MM.1S (cell line): ENCODE results near the gene CDK16.

Source experiments
- DNase-seq: peaks from one replicate; pipeline ENCODE4 v3.0.0-alpha.2; 2015
- H2AFZ ChIP-seq: fragments of 300-600 bp; sonication (generic); 2 replicates; pipeline ENCODE4 v1.6.0; 2016; ENCODE audit warnings: antibody characterized with exemption, low read length
- H3F3A ChIP-seq: fragments of 300-600 bp; sonication (generic); 2 replicates; pipeline ENCODE4 v1.6.1; 2016; ENCODE audit warnings: mild to moderate bottlenecking, antibody characterized with exemption, low read length, moderate library complexity, mixed read lengths; ENCODE audit not compliant: insufficient read depth
- H3K27ac ChIP-seq: fragments of 300-600 bp; sonication (generic); 2 replicates; pipeline ENCODE4 v1.5.1; 2016; ENCODE audit warnings: mild to moderate bottlenecking, low read length
- H3K27me3 ChIP-seq: fragments of 300-600 bp; sonication (generic); replicated peaks from 2 replicates; pipeline ENCODE4 v1.6.0; 2016; ENCODE audit warnings: low read length; ENCODE audit not compliant: insufficient read depth
- H3K36me3 ChIP-seq: fragments of 300-600 bp; sonication (generic); replicated peaks from 2 replicates; pipeline ENCODE4 v1.6.1; 2016; ENCODE audit warnings: mild to moderate bottlenecking, low read length, mixed read lengths; ENCODE audit not compliant: insufficient read depth
- H3K4me1 ChIP-seq: fragments of 300-600 bp; sonication (generic); 2 replicates; pipeline ENCODE4 v1.6.1; 2016; ENCODE audit warnings: low read length, mixed read lengths
- H3K4me2 ChIP-seq: fragments of 300-600 bp; sonication (generic); 2 replicates; pipeline ENCODE4 v1.6.0; 2016; ENCODE audit warnings: low read depth, low read length
- H3K4me3 ChIP-seq: fragments of 300-600 bp; sonication (generic); 2 replicates; pipeline ENCODE4 v1.5.1; 2016; ENCODE audit warnings: low read length, mixed read lengths
- H3K79me2 ChIP-seq: fragments of 300-600 bp; sonication (generic); 2 replicates; pipeline ENCODE4 v1.6.1; 2016; ENCODE audit warnings: mixed run types, low read length, mixed read lengths
- H3K9ac ChIP-seq: fragments of 300-600 bp; sonication (generic); 2 replicates; pipeline ENCODE4 v1.6.1; 2016; ENCODE audit warnings: low read length, mixed read lengths
- H3K9me2 ChIP-seq: fragments of 300-600 bp; sonication (generic); replicated peaks from 2 replicates; pipeline ENCODE4 v1.6.1; 2016; ENCODE audit warnings: mild to moderate bottlenecking, low read length, mixed read lengths; ENCODE audit not compliant: insufficient read depth
- H3K9me3 ChIP-seq: fragments of 300-600 bp; sonication (generic); replicated peaks from 2 replicates; pipeline ENCODE4 v1.6.1; 2016; ENCODE audit warnings: mild to moderate bottlenecking, low read length, mixed read lengths; ENCODE audit not compliant: insufficient read depth
- H4K20me1 ChIP-seq: fragments of 300-600 bp; sonication (generic); 2 replicates; pipeline ENCODE4 v1.6.1; 2016; ENCODE audit warnings: mild to moderate bottlenecking, low read length, moderate library complexity, mixed read lengths; ENCODE audit not compliant: insufficient read depth
- EZH2 ChIP-seq: fragments of 300-600 bp; sonication (generic); optimal IDR thresholded peaks from 2 replicates; pipeline ENCODE3; 2017; ENCODE audit warnings: low read depth, mild to moderate bottlenecking, antibody characterized with exemption, low read length, mixed read lengths
- EZH2phosphoT487 ChIP-seq: fragments of 300-600 bp; sonication (generic); IDR thresholded peaks from 2 replicates; pipeline ENCODE4 v1.6.1; 2018; ENCODE audit warnings: antibody characterized with exemption, low read length
- TF ChIP-seq, protein P1 (sequence below): fragments of 300-600 bp; sonication (generic); IDR thresholded peaks from 2 replicates; pipeline ENCODE4 v1.5.1; 2016; ENCODE audit warnings: antibody characterized with exemption, low read length, mixed read lengths

CDK16 gene

DNA sequence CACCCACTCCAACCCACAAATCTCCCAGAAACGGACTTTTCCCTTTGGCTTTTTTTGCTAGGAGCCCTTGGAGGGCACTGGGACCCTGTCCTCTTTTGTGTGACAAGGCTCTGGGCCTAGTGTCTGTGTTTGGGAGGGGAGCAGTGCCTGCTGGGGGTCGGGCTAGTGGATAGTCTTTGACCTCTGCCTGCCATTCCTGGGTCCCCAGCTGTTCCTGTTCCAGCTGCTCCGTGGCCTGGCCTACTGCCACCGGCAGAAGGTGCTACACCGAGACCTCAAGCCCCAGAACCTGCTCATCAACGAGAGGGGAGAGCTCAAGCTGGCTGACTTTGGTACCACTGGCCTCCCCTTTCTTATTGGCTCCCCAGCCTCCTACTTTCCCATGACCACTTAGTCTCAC lies 7.6 kb downstream of the CDK16 start:
- TF ChIP-seq EZH2 (no peak), EZH2phosphoT487 (no peak)
- TF ChIP-seq, protein P1, sequence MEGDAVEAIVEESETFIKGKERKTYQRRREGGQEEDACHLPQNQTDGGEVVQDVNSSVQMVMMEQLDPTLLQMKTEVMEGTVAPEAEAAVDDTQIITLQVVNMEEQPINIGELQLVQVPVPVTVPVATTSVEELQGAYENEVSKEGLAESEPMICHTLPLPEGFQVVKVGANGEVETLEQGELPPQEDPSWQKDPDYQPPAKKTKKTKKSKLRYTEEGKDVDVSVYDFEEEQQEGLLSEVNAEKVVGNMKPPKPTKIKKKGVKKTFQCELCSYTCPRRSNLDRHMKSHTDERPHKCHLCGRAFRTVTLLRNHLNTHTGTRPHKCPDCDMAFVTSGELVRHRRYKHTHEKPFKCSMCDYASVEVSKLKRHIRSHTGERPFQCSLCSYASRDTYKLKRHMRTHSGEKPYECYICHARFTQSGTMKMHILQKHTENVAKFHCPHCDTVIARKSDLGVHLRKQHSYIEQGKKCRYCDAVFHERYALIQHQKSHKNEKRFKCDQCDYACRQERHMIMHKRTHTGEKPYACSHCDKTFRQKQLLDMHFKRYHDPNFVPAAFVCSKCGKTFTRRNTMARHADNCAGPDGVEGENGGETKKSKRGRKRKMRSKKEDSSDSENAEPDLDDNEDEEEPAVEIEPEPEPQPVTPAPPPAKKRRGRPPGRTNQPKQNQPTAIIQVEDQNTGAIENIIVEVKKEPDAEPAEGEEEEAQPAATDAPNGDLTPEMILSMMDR, result no peak
- no peak for DNase-seq
- Histone ChIP-seq H3K9me3 (no peaks in the 10 kb centered on the region), H4K20me1 (no peaks in the 10 kb centered on the region), H2AFZ (no peak overlapping the region), H3K4me2 (no peak overlapping the region), H3K4me3 (no peak overlapping the region), H3K36me3 (no peaks in the 10 kb centered on the region), H3K9me2 (no peaks in the 10 kb centered on the region), H3K79me2 (peaks cover 22% of the 10 kb centered on the region), H3K27ac (no peak overlapping the region), H3K27me3 (no peaks in the 10 kb centered on the region), H3F3A (no peaks in the 10 kb centered on the region; the same call in 1 of the 2 replicates), H3K9ac (no peak overlapping the region), H3K4me1 (no peaks in the 10 kb centered on the region)

DNA sequence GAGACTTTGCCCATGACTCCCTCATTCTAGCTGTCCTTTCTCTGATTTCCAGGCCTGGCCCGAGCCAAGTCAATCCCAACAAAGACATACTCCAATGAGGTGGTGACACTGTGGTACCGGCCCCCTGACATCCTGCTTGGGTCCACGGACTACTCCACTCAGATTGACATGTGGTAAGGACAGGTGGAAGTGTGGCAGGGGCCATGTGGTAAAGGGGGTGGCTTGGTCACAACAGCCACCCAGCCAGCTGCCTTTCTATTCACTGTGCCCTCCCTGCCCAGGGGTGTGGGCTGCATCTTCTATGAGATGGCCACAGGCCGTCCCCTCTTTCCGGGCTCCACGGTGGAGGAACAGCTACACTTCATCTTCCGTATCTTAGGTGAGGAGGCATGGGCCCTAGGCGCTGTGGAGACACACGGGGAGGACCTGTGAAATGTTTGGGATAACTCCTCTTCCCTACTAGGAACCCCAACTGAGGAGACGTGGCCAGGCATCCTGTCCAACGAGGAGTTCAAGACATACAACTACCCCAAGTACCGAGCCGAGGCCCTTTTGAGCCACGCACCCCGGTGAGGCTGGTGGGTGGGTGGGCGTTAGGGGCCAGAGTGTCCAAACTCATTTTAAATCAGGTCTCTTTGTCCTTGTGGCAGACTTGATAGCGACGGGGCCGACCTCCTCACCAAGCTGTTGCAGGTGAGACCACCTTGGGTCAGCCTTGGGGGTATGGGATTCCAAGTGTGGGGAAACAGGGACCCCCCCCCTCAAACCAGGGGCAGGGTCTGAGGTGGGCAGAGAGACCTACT lies 8.3 kb downstream of the CDK16 start:
- H3K27me3 ChIP-seq, result no peaks in the 10 kb centered on the region
- H2AFZ ChIP-seq, result no peak overlapping the region
- no peak overlapping the region for H3K4me3 ChIP-seq
- H3F3A ChIP-seq, result peaks cover 3% of the 10 kb centered on the region
- H4K20me1 ChIP-seq, result no peaks in the 10 kb centered on the region
- H3K27ac ChIP-seq, result no peak overlapping the region
- H3K9ac ChIP-seq, result no peak overlapping the region
- DNase-seq, result no peak
- H3K9me3 ChIP-seq, result no peaks in the 10 kb centered on the region
- no peaks in the 10 kb centered on the region for H3K9me2 ChIP-seq
- peaks cover 16% of the 10 kb centered on the region for H3K79me2 ChIP-seq
- no peaks in the 10 kb centered on the region for H3K36me3 ChIP-seq
- TF ChIP-seq, protein P1, result no peak
- TF ChIP-seq EZH2phosphoT487 (no peak), EZH2 (no peak)
- H3K4me1 ChIP-seq, result no peaks in the 10 kb centered on the region
- no peak overlapping the region for H3K4me2 ChIP-seq

GRCh38 chrX:47227334-47227583 lies 8.8 kb downstream of the CDK16 start:
- TF ChIP-seq EZH2phosphoT487 (no peak), EZH2 (no peak)
- TF ChIP-seq, protein P1, result no peak
- H3K36me3 ChIP-seq, result no peaks in the 10 kb centered on the region
- H3K27me3 ChIP-seq, result no peaks in the 10 kb centered on the region
- no peaks in the 10 kb centered on the region for H4K20me1 ChIP-seq
- no peak overlapping the region for H3K27ac ChIP-seq
- peaks cover 8% of the 10 kb centered on the region for H3F3A ChIP-seq
- DNase-seq, result no peak
- H3K79me2 ChIP-seq, result peaks cover 11% of the 10 kb centered on the region
- no peak overlapping the region for H2AFZ ChIP-seq
- no peak overlapping the region for H3K4me3 ChIP-seq
- H3K4me1 ChIP-seq, result no peaks in the 10 kb centered on the region
- H3K9ac ChIP-seq, result no peak overlapping the region
- no peak overlapping the region for H3K4me2 ChIP-seq
- no peaks in the 10 kb centered on the region for H3K9me3 ChIP-seq
- H3K9me2 ChIP-seq, result no peaks in the 10 kb centered on the region
